ENCODE results near the gene SCNN1G. TPM values are rescaled to one million over a fixed set of nuclear protein-coding genes. Genes with fewer than 3 reads are reported as not detected.

Gene SCNN1G
- total RNA-seq, 4 donors from 2014 or later, result 0.54 to 2.6 (median 1.4) TPM; not detected in 1

DNA sequence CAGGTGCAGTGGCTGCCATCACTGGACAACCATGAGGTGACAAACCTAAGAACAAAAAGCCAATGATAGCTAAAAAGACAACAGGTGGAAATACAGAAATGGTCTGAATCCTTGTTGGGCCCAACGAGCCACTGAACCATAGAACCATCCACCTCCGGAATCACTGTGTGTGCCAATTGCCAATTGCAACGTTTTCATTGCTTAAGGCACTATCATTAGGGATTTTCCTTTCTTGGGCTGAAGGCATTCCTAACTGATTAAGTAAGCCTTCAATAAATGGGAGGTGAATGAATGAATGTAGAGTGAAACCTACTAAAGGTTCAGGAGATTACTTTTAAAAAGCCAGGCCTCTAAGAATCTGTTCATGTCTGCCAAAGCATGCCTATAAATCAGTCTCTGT lies 36.9 kb upstream of the SCNN1G start:
- Histone ChIP-seq H3K4me3 (no peak overlapping the region), H3K4me1 (peaks cover 3 to 21% (median 4%) of the 10 kb centered on the region in 4 donors), H3K27me3 (no peaks in the 10 kb centered on the region), H3K27ac (no peak overlapping the region), H3K36me3 (no peaks in the 10 kb centered on the region), H3K9me3 (no peaks in the 10 kb centered on the region)
- TF ChIP-seq POLR2A (IDR thresholded peaks at IDR 0.05), result no peak
- no peak for DNase-seq

DNA sequence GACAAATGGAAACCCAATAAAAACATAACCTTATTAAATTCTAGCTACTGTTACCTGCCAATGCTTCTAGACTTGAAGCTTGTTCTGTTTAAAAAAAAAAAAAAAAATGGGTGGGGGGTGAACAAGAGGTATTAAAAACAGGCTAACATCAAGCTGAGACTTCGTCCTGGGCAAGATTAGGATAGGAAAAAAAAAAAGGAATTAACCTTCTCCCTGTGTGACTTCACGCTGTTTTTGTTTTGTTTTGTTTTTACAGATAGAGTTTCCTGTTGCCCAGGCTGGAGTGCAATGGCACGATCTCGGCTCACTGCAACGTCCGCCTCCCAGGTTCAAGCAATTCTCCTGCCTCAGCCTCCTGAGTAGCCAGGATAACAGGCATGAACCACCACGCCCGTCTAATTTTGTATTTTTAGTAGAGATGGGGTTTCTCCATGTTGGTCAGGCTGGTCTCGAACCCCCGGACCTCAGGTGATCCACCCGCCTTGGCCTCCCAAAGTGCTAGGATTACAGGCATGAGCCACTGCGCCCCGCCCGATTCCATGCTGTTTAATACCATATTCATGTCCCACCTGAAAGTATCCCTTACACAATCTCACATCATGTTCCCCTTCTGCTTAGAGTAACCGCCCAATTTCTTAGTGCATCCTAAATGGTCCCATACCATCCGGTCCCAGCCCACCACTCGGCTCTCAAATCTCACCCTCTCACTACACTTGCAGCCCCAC lies 35.5 kb upstream of the SCNN1G start:
- TF ChIP-seq, protein P1, sequence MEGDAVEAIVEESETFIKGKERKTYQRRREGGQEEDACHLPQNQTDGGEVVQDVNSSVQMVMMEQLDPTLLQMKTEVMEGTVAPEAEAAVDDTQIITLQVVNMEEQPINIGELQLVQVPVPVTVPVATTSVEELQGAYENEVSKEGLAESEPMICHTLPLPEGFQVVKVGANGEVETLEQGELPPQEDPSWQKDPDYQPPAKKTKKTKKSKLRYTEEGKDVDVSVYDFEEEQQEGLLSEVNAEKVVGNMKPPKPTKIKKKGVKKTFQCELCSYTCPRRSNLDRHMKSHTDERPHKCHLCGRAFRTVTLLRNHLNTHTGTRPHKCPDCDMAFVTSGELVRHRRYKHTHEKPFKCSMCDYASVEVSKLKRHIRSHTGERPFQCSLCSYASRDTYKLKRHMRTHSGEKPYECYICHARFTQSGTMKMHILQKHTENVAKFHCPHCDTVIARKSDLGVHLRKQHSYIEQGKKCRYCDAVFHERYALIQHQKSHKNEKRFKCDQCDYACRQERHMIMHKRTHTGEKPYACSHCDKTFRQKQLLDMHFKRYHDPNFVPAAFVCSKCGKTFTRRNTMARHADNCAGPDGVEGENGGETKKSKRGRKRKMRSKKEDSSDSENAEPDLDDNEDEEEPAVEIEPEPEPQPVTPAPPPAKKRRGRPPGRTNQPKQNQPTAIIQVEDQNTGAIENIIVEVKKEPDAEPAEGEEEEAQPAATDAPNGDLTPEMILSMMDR (IDR thresholded peaks at IDR 0.05), result no peak
- TF ChIP-seq POLR2A (IDR thresholded peaks at IDR 0.05), result no peak
- DNase-seq, result no peak
- no peak overlapping the region for H3K4me3 ChIP-seq
- peak overlapping the region in 1 of 4 donors; percentile 7 for H3K27ac ChIP-seq
- H3K36me3 ChIP-seq, result no peaks in the 10 kb centered on the region
- H3K4me1 ChIP-seq, result peaks cover 3 to 12% (median 4%) of the 10 kb centered on the region in 4 donors
- no peaks in the 10 kb centered on the region for H3K9me3 ChIP-seq
- H3K27me3 ChIP-seq, result no peaks in the 10 kb centered on the region

DNA sequence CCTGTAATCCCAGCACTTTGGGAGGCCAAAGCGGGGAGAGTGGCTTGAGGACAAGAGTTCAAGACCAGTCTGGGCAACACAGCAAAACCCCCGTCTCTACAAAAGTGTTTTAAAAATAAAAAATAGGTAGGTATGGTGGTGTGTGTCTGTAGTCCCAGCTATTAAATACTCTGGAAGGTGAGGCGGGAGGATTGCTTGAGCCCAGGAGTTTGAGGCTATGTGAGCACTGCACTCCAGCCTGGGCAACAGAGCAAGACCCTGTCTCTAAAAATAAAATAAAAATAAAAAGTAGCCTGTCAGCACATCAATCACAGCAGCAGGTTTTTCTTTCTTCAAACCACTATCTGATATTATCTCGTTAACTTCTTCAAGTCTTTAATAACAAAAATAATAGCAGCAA lies 34.9 kb upstream of the SCNN1G start:
- no peak for DNase-seq
- peak overlapping the region in 1 of 4 donors; percentile 7 for H3K27ac ChIP-seq
- H3K4me1 ChIP-seq, result peaks cover 3 to 12% (median 4%) of the 10 kb centered on the region in 4 donors
- TF ChIP-seq, protein P1 (IDR thresholded peaks at IDR 0.05), result no peak
- no peak for TF ChIP-seq POLR2A (IDR thresholded peaks at IDR 0.05)
- H3K4me3 ChIP-seq, result peak overlapping the region in 1 of 4 donors; percentile 59
- H3K27me3 ChIP-seq, result no peaks in the 10 kb centered on the region
- no peaks in the 10 kb centered on the region for H3K9me3 ChIP-seq
- no peaks in the 10 kb centered on the region for H3K36me3 ChIP-seq

DNA sequence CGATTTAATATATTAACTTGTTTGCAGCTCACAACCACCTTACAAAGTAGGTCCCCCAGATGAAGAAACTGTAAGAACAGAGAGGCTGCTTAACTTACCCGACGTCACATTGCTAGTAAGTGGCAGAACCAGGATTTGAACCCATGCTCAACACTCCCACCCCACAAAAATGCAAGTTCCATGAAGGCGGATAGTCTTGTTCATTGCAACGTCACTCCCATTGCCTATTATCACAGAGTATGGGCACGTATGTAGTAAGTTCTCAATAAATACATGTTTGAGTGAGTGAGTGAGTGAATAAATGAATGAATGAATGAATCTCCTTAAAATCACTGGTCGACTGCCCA lies 34.4 kb upstream of the SCNN1G start:
- H3K4me3 ChIP-seq, result peak overlapping the region; percentile 59 to 88 (median 72)

DNA sequence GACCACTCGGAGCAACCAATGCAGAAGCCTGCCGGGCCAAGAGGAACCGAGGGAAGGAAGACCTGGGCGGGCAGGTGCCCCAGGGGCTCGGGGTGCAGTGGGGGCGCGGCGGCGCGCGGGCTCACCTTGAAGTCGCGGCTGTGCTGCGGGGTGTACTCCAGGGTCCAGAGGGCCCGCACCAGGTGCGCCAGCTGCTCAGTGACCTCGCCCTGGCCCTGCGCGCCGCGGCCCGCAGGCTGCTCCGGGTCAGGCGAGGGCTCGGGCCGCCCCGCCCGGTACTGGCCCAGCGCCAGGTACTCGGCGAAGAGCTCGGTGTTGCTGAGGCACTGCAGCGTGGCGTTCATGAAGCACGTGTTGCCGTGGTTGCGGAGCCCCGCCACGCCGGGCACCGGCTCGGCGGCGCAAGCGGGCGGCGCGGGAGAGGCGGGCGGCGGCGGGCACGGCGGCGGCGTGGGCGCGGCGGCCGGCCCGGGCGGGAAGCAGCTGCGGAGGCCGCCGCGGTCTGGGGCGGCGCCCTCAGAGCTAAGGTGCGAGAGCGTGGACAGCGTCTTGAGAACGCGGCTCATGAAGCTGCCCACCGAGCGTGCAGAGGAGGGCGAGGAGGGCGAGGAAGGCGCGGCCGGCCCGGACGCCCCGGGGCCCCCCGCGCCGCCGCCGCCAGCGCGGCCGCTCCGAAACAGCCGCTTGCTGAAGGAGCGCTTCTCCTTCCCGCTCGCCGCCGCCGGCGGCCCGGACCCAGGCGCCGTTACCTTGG lies 33.9 kb upstream of the SCNN1G start:
- H3K4me3 ChIP-seq, result peak overlapping the region; percentile 59 to 88 (median 72)
- peaks cover 3 to 12% (median 4%) of the 10 kb centered on the region in 4 donors for H3K4me1 ChIP-seq
- no peaks in the 10 kb centered on the region for H3K27me3 ChIP-seq
- TF ChIP-seq POLR2A (IDR thresholded peaks at IDR 0.05), result no peak
- TF ChIP-seq, protein P1 (IDR thresholded peaks at IDR 0.05), result no peak
- H3K36me3 ChIP-seq, result no peaks in the 10 kb centered on the region
- DNase-seq, result peak; percentile 40 to 89 (median 85)
- H3K27ac ChIP-seq, result peak overlapping the region; percentile 68 to 92 (median 80)
- H3K9me3 ChIP-seq, result no peaks in the 10 kb centered on the region

More for the DNA sequence above, 34.4 kb upstream of the SCNN1G start:
- Histone ChIP-seq H3K27ac (peak overlapping the region; percentile 68 to 92 (median 80)), H3K27me3 (no peaks in the 10 kb centered on the region), H3K36me3 (no peaks in the 10 kb centered on the region), H3K9me3 (no peaks in the 10 kb centered on the region), H3K4me1 (peaks cover 3 to 12% (median 4%) of the 10 kb centered on the region in 4 donors)
- no peak for DNase-seq
- TF ChIP-seq POLR2A (IDR thresholded peaks at IDR 0.05), result no peak
- TF ChIP-seq, protein P1 (IDR thresholded peaks at IDR 0.05), result no peak
